GM12891 (cell line): ENCODE measurements around the gene LENG8.
"Not testable (repeated sequence)": the region's sequence is repeated elsewhere in the genome, so short reads cannot be mapped to it uniquely, and the experiment has no call there.

Source experiments
- DNase-seq: peaks from one replicate; pipeline ENCODE4 v3.0.0; 2011; ENCODE audit warnings: low spot score; ENCODE audit not compliant: insufficient read length
- FAIRE-seq: peaks from 2 replicates; lab custom pipeline; 2011; peaks lifted over from hg19 to GRCh38; lab: Jason Lieb, UNC
- PAX5 ChIP-seq: IDR thresholded peaks from 2 replicates; pipeline ENCODE4 v1.6.1; 2011; ENCODE audit warnings: low read length, moderate library complexity, mild to moderate bottlenecking; ENCODE audit not compliant: insufficient read depth, severe bottlenecking
- POLR2A ChIP-seq: IDR thresholded peaks from 2 replicates; pipeline ENCODE4 v1.6.1; 2011; ENCODE audit warnings: low read depth, low read length, control low read depth
- POLR2AphosphoS5 ChIP-seq: IDR thresholded peaks from 2 replicates; pipeline ENCODE4 v1.6.1; 2011; ENCODE audit warnings: low read depth, low read length, control low read depth
- POU2F2 ChIP-seq: IDR thresholded peaks from 2 replicates; pipeline ENCODE4 v1.6.1; 2011; ENCODE audit warnings: low read depth, mild to moderate bottlenecking, control low read depth, low read length, moderate library complexity
- SPI1 ChIP-seq: IDR thresholded peaks from 2 replicates; pipeline ENCODE4 v1.6.1; 2011; ENCODE audit warnings: low read depth, low read length, control low read depth
- TAF1 ChIP-seq: IDR thresholded peaks from 2 replicates; pipeline ENCODE4 v1.6.1; 2011; ENCODE audit warnings: low read depth, low read length, control low read depth

Gene LENG8

DNA sequence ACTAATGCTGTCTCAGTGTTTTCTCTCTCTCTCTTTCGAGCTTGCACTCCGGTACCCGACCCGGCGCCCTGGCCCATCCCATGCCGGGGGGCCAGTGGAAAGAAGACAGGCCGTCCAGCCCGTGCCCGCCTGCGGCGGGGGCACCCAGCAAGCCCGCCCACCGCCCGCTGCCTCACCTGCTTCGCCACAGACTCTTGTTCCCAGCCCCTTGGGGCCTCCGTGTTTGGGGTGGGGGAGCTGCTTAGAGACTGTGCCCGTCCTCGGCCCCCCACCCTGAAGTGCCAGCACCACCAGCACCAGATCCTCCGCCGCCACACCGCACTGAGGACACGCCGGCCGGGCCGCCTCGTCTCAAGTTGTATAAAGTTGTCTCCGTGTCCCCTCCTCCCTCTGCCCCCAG, 12.2 kb downstream of the LENG8 start:
- DNase-seq (no peak), FAIRE-seq (no peak)
- TF ChIP-seq SPI1 (no peak), POU2F2 (no peak), TAF1 (no peak), PAX5 (no peak), POLR2A (no peak), POLR2AphosphoS5 (no peak)

- DNase-seq: no peak
- TF ChIP-seq POLR2AphosphoS5 (no peak), TAF1 (no peak), POU2F2 (no peak), SPI1 (no peak), PAX5 (no peak), POLR2A (no peak)
- FAIRE-seq: no peak
Observed at GRCh38 chr19:54461613-54462012, 12.6 kb downstream of the LENG8 start.

DNA sequence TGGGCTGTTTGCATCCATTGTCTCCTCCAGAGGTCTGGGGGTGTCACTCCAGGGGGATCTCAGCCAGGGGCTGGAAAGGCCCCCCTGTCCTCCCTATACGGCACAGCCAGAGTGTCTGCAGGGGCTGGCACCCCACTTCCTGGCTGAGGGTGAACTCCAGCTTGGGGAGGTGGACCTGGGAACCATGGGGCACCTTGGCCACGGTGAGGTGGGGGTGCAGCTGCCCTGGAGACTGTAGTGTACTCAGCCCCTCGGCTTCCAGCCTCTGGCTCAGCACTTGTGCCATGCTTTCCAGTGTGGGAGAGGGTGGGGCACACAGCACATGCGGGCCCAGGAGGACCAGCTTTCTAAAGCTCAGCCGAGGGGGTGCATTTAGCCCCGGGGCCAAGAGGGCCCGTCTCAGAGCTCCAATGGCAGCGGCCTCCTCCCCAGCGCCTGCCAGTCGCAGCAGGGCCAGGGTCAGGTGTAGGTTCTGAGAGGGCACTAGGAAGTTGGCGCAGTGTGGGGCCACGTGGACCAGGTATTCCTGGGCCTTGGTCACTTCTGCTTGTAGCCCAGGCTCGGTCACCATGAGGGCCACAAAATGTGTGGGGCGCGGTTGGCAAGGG, 13.2 kb downstream of the LENG8 start:
- no peak for DNase-seq
- no peak for FAIRE-seq
- TF ChIP-seq TAF1 (no peak), POU2F2 (no peak; the same call in 1 of the 2 replicates), POLR2A (peak; percentile 46; the same call in 1 of the 2 replicates), POLR2AphosphoS5 (peak; percentile 71)

- peak; percentile 35; the same call in 1 of the 2 replicates for TF ChIP-seq POU2F2
- peak; percentile 37; the same call in 1 of the 2 replicates for TF ChIP-seq TAF1
- TF ChIP-seq PAX5: no peak
- TF ChIP-seq POLR2AphosphoS5: no peak; the same call in none of the 2 replicates
- peak; percentile 18 for TF ChIP-seq POLR2A
- no peak for TF ChIP-seq SPI1
- no peak for FAIRE-seq
- DNase-seq: no peak
Observed at GRCh38 chr19:54462655-54463530, 13.9 kb downstream of the LENG8 start.

DNA sequence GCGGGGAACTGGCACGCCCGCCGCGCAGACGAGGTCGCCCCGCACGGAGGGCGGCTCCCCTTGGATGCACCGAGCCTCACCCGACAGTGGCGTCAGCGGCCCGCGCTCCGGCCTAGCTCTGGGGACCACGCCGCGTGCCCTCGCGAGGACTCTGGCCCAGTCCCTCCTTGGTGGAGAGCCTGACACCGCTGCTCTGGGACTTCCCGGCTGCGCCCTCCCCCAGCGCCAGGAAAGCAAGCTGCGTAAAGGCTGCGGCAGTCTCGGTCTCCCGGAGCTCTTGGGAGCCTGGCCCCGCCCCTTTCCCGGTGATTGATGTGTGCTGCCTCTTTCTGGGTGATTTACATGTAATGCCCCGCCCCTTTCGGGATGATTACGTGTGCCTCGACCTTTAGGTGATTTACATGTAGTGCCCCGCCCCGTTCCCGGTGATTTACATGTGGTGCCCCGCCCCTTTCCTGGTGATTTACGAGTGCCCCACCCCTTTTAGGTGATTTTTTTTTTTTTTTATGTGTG, 14.6 kb downstream of the LENG8 start, which contains the start of gene LENG9:
TSS of gene LENG9 (minus strand) at position 248 of the 513 bp plus-strand sequence. CDS start 252 bp downstream, outside the sequence.
- TF ChIP-seq POU2F2 (peak; percentile 76; the same call in 1 of the 2 replicates), POLR2A (peak; percentile 60; the same call in 1 of the 2 replicates), PAX5 (no peak), SPI1 (no peak), POLR2AphosphoS5 (peak; percentile 71), TAF1 (peak; percentile 59; the same call in 1 of the 2 replicates)
- FAIRE-seq (no peak), DNase-seq (no peak)

DNA sequence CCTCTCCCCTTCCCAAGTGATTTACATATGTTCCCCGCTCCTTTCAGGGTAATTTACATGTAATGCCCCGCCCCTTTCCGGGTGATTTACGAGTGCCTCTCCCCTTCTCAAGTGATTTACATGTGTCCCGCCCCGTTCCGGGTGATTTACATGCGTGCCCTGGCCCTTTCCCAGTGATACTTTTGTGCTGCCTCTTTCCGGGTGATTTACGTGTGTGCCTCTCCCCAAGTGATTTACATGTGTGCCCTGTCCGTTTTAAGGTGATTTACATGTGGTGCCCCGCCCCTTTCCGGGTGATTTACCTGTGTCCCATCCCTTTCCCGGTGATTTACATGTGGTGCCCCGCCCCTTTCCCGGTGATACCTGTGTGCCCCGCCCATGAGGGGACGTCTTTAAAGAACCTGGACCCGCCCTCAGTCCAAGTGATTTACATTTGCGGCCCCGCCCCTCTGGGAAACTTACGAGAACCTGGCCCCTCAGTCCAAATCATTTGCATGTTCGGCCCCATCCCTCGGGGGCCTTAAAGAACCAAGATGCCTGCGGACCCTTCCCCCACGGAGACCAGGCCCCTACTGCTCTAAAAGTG, 15.1 kb downstream of the LENG8 start:
- FAIRE-seq: peak; percentile 99
- DNase-seq: no peak
- TF ChIP-seq POU2F2 (peak; percentile 40; the same call in 1 of the 2 replicates), SPI1 (no peak), PAX5 (no peak)

DNA sequence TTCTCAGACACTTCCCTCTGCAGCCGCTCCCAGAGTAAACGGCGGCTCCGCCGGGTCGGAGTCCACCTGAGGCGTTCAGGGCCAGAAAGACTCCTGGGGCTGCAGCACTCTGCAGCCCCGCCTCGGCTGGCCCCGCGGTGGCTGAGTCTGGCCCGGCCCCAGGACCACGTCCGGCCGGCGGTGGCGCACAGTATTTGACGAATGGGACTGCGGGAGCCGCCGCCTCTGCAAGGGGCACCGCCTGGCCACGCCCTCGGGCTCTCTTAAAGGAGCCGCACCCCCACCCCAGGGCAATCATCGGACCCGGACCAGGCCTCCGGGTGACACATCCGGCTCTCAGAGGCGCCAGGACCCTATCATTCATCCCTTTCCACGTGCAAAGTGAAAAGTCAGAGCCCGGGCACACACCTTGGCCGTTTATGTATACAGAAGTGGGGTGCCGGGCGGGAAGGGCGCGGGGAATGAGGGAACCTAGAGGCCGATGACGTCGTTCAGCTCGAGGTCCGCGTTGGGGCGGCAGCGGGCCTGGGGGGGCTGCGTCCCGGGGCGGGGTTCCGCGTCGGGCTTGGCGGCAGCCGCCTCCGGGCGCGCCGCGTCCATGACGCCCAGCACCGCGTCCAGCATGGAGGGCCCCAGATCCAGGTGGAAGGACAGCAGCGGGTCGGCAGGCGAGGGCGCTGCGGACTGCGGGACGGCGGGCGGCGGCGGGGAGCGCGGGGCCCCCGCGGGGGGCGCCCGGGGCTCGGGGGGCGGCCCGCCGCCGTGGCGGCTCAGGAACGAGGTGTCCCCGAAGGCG, 15.8 kb downstream of the LENG8 start:
- FAIRE-seq: no peak
- TF ChIP-seq POLR2AphosphoS5: peak; percentile 31; the same call in 1 of the 2 replicates
- 0 out of 2 replicates have a peak, but pooled peaks have one; percentile 15 for TF ChIP-seq POLR2A
- no peak for TF ChIP-seq TAF1
- peak; percentile 90 for DNase-seq

DNA sequence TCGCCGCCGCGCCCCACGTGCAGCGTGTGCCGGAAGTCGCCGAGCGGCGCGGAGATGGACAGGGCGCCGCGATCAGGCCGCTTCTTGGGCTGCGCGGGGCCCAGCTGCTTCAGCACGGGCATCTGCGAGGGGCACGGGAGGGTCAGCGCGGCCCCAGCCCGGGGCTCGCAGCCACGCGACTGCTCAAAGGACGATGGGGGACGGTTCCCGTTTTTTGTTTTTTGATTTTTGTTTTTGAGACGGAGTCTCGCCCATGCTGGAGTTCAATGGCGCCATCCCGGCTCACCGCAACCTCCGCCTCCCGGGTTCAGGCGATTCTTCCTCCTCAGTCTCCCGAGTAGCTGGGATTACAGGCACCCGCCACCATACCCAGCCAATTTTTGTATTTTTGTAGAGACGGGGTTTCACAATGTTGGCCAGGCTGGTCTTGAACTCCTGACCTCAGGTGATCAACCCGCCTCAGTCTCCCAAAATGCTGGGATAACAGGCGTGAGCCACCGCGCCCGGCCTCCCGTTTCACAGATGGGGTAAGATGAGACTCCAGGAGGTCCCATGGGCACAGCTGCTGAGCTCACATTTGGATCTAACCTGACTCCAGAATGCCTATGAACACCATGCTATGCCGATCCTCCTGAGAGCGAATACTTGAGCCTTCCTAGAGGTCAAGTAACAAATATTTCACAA, 16.6 kb downstream of the LENG8 start:
- FAIRE-seq (no peak), DNase-seq (no peak)
- TF ChIP-seq POLR2AphosphoS5 (no peak), TAF1 (no peak), POLR2A (no peak), PAX5 (no peak), SPI1 (no peak), POU2F2 (no peak)

GRCh38 chr19:54466110-54466480, 17.1 kb downstream of the LENG8 start:
- not testable (repeated sequence) for DNase-seq, FAIRE-seq
